Keratinocyte (primary cell): ENCODE data around the gene RBPJ. TPM values are rescaled to one million over a fixed set of nuclear protein-coding genes. Genes with fewer than 3 reads are reported as not detected.

Experiments
- DNase-seq: peaks from one replicate; pipeline ENCODE4 v3.0.0-alpha.2; 2011; ENCODE audit warnings: low read depth, missing footprints, low spot score
- FAIRE-seq: peaks from 2 replicates; lab custom pipeline; 2011; peaks lifted over from hg19 to GRCh38; lab: Jason Lieb, UNC
- H2AFZ ChIP-seq: 2 replicates; pipeline ENCODE4 v1.6.0; 2012; ENCODE audit warnings: low read length, control low read depth, inconsistent platforms; ENCODE audit not compliant: control insufficient read depth
- H3K27ac ChIP-seq: 2 replicates; pipeline ENCODE4 v1.5.1; 2011; ENCODE audit warnings: low read length; ENCODE audit not compliant: control insufficient read depth, insufficient read depth
- H3K27me3 ChIP-seq: 3 replicates; pipeline ENCODE4 v1.6.0; 2011; ENCODE audit warnings: low read length; ENCODE audit not compliant: control insufficient read depth, insufficient read depth; ENCODE audit errors: extremely low read depth
- H3K36me3 ChIP-seq, 2 experiments: 2 replicates in 1 of 2; 3 replicates in 1 of 2; pipeline ENCODE4 v1.5.1; 2011; ENCODE audit warnings: low read length in 2 of 2, mild to moderate bottlenecking in 1 of 2; ENCODE audit not compliant: control insufficient read depth in 2 of 2, insufficient read depth in 2 of 2; ENCODE audit errors: extremely low read depth in 1 of 2
- H3K4me1 ChIP-seq: 3 replicates; pipeline ENCODE4 v1.5.1; 2011; ENCODE audit warnings: low read length; ENCODE audit not compliant: control insufficient read depth, insufficient read depth; ENCODE audit errors: extremely low read depth
- H3K4me2 ChIP-seq: 3 replicates; pipeline ENCODE4 v1.6.0; 2011; ENCODE audit warnings: low read depth, low read length; ENCODE audit not compliant: control insufficient read depth, insufficient read depth; ENCODE audit errors: extremely low read depth
- H3K4me3 ChIP-seq, 3 experiments: fragments of 200-600 bp in 1 of 3; sonication (generic) in 1 of 3; 2 replicates in 2 of 3; 3 replicates in 1 of 3; pipeline ENCODE4 v1.5.1; 2011 to 2016; ENCODE audit warnings: low read length in 3 of 3, mild to moderate bottlenecking in 3 of 3, control low read depth in 2 of 3, inconsistent platforms in 1 of 3, low read depth in 1 of 3, mixed read lengths in 1 of 3, mixed run types in 1 of 3, moderate library complexity in 1 of 3; ENCODE audit not compliant: control insufficient read depth in 2 of 3, insufficient read depth in 2 of 3; ENCODE audit errors: extremely low read depth in 1 of 3
- H3K79me2 ChIP-seq: 2 replicates; pipeline ENCODE4 v1.6.0; 2012; ENCODE audit warnings: low read length; ENCODE audit not compliant: control insufficient read depth, insufficient read depth
- H3K9ac ChIP-seq: 3 replicates; pipeline ENCODE4 v1.6.0; 2011; ENCODE audit warnings: low read length; ENCODE audit not compliant: control insufficient read depth, insufficient read depth; ENCODE audit errors: extremely low read depth
- H3K9me1 ChIP-seq: 3 replicates; pipeline ENCODE4 v1.6.0; 2011; ENCODE audit warnings: low read length; ENCODE audit not compliant: control insufficient read depth, insufficient read depth; ENCODE audit errors: extremely low read depth
- H3K9me3 ChIP-seq: 2 replicates; pipeline ENCODE4 v1.5.1; 2012; ENCODE audit warnings: low read depth, low read length; ENCODE audit not compliant: control insufficient read depth
- H4K20me1 ChIP-seq: 3 replicates; pipeline ENCODE4 v1.6.0; 2011; ENCODE audit warnings: low read length; ENCODE audit not compliant: control insufficient read depth, insufficient read depth; ENCODE audit errors: extremely low read depth
- CTCF ChIP-seq, 3 experiments: IDR thresholded peaks in 1 of 3; conservative IDR thresholded peaks in 1 of 3; optimal IDR thresholded peaks in 1 of 3; 2 replicates in 2 of 3; 3 replicates in 1 of 3; pipeline versions ENCODE3 to v1.5.1; 2011; ENCODE audit warnings: low read length in 3 of 3, mild to moderate bottlenecking in 3 of 3, moderate library complexity in 2 of 3, control low read depth in 1 of 3, inconsistent platforms in 1 of 3; ENCODE audit not compliant: insufficient read depth in 2 of 3; ENCODE audit errors: extremely low read depth in 1 of 3
- EZH2 ChIP-seq: IDR thresholded peaks from one replicate; pipeline ENCODE4 v1.6.1; 2012; ENCODE audit warnings: inconsistent platforms, mild to moderate bottlenecking, low read length, moderate library complexity
- dilution Hi-C: fragments of 300-500 bp; cut with MboI; formaldehyde crosslinking; loops from one replicate; pipeline ENCODE4 v1.7.0; 2020; ENCODE audit warnings: low sequenced_read_pairs; ENCODE audit not compliant: extremely low pct_ligation_motif_present
- polyA plus RNA-seq, 5 experiments: library from polyadenylated mRNA; depleted of rRNA in 3 of 5; stranded (reverse) in 3 of 5; stranded (forward) in 1 of 5; unstranded in 1 of 5; fragments of >200 nt; gene quantifications; 1 replicate in 1 of 5; 2 replicates in 3 of 5; 3 replicates in 1 of 5; pipeline versions ENCODE4 v1.2.1 to v1.2.3, GENCODE V29; 2011 to 2012; ENCODE audit warnings: missing spikeins in 2 of 5, low read depth in 1 of 5, low replicate concordance in 1 of 5

The RBPJ gene
- polyA plus RNA-seq, 1 donor (not counting 4 experiments of a cell fraction or from before 2014, with no cell fraction given), result 38.0 TPM

DNA sequence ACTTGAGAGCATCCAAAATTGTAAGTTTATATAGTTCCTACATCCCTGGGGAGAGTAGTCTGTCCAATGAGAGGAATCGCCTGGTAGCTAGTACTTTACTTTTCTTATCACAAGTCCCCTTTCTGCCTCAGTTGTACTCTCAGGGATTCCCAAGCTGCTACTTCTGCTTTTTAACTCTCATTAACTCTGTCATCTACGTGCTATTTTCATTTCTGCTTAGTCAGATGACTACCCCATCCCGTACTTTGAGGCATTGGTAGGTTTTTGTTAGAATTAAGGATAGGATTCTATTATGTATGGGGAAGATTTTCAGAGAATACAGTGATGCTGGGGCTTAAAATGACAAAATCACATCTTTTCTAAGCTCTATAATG, 24.7 kb downstream of the RBPJ start:
- dilution Hi-C loops, result no loop called here
- no peak overlapping the region for H3K27ac ChIP-seq
- H3K9me3 ChIP-seq, result no peaks in the 10 kb centered on the region
- peaks cover 22% of the 10 kb centered on the region for H3K4me1 ChIP-seq
- H4K20me1 ChIP-seq, result peaks cover 6% of the 10 kb centered on the region
- no peak overlapping the region for H2AFZ ChIP-seq
- DNase-seq, result no peak
- H3K4me2 ChIP-seq, result no peak overlapping the region
- no peaks in the 10 kb centered on the region for H3K27me3 ChIP-seq
- no peak overlapping the region for H3K4me3 ChIP-seq
- peaks cover 56% of the 10 kb centered on the region for H3K79me2 ChIP-seq
- H3K9ac ChIP-seq, result no peak overlapping the region
- no peaks in the 10 kb centered on the region for H3K36me3 ChIP-seq
- TF ChIP-seq EZH2, result no peak
- no peak for TF ChIP-seq CTCF (optimal IDR thresholded peaks at IDR 0.05 in 1 of 3, IDR thresholded peaks at IDR 0.05 in 1 of 3, conservative IDR thresholded peaks at IDR 0.05 in 1 of 3; ENCODE audit: extremely low read depth in 1 of 3, insufficient read depth in 2 of 3, low read length in 3 of 3)
- H3K9me1 ChIP-seq, result no peaks in the 10 kb centered on the region
- FAIRE-seq, result no peak

DNA sequence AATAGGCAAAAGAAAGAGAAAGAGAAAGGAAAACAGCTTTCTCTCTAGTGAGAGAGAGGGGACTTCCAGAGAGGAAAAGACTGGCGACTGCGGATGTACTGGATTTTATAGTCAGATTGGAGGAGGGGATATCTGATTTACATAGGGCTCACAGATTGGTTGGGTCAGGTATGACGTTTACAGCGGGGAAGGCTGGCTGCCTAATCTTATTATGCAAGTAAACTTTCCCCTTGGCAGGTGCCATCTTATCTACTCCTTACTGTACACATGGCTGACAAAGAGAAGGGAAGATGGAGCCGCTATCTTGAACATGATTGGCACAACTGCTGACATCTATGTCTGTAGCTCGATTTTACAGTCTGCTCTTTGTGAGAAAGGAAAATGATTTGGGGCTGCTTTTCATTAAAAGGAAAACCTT, 25.4 kb downstream of the RBPJ start:
- FAIRE-seq, result no peak
- DNase-seq, result no peak
- Histone ChIP-seq H3K79me2 (peaks cover 57% of the 10 kb centered on the region), H3K9me3 (no peaks in the 10 kb centered on the region), H4K20me1 (peaks cover 6% of the 10 kb centered on the region), H2AFZ (no peak overlapping the region), H3K27ac (no peak overlapping the region), H3K4me1 (peaks cover 22% of the 10 kb centered on the region), H3K27me3 (no peaks in the 10 kb centered on the region), H3K9ac (no peak overlapping the region), H3K36me3 (no peaks in the 10 kb centered on the region), H3K4me3 (no peak overlapping the region), H3K9me1 (no peaks in the 10 kb centered on the region), H3K4me2 (no peak overlapping the region)
- TF ChIP-seq EZH2 (no peak), CTCF (optimal IDR thresholded peaks at IDR 0.05 in 1 of 3, IDR thresholded peaks at IDR 0.05 in 1 of 3, conservative IDR thresholded peaks at IDR 0.05 in 1 of 3; ENCODE audit: extremely low read depth in 1 of 3, insufficient read depth in 2 of 3, low read length in 3 of 3) (no peak)
- dilution Hi-C loops, result no loop called here
